H9 (cell line): ENCODE results near the gene CCDC40. TPM values are rescaled to one million over a fixed set of nuclear protein-coding genes. Genes with fewer than 3 reads are reported as not detected.

Source experiments
- DNase-seq: peaks from one replicate; pipeline ENCODE4 v3.0.0-alpha.2; 2017
- H2AFZ ChIP-seq: one replicate; pipeline ENCODE4 v1.6.1; 2013; ENCODE audit warnings: mild to moderate bottlenecking, low read length, control low read depth, moderate library complexity
- H2AK5ac ChIP-seq: 2 replicates; pipeline ENCODE4 v1.6.1; 2013; ENCODE audit warnings: low read length, control low read depth, mixed read lengths; ENCODE audit not compliant: insufficient read length
- H2BK120ac ChIP-seq: one replicate; pipeline ENCODE4 v1.6.1; 2013; ENCODE audit warnings: low read depth, mild to moderate bottlenecking, low read length, control low read depth, inconsistent platforms; ENCODE audit not compliant: poor library complexity, severe bottlenecking
- H2BK12ac ChIP-seq: 2 replicates; pipeline ENCODE4 v1.6.1; 2013; ENCODE audit warnings: low read length, control low read depth, mixed read lengths, low read depth; ENCODE audit not compliant: insufficient read length
- H2BK15ac ChIP-seq: 2 replicates; pipeline ENCODE4 v1.6.1; 2013; ENCODE audit warnings: low read depth, low read length, control low read depth
- H2BK20ac ChIP-seq: one replicate; pipeline ENCODE4 v1.6.1; 2013; ENCODE audit warnings: low read depth, mild to moderate bottlenecking, low read length, control low read depth, inconsistent platforms; ENCODE audit not compliant: poor library complexity, severe bottlenecking
- H2BK5ac ChIP-seq: 2 replicates; pipeline ENCODE4 v1.6.1; 2013; ENCODE audit warnings: low read length, control low read depth, mixed read lengths; ENCODE audit not compliant: insufficient read length
- H3K14ac ChIP-seq: 2 replicates; pipeline ENCODE4 v1.6.1; 2013; ENCODE audit warnings: low read length, control low read depth; ENCODE audit not compliant: insufficient read depth
- H3K18ac ChIP-seq: 2 replicates; pipeline ENCODE4 v1.6.1; 2013; ENCODE audit warnings: low read depth, mild to moderate bottlenecking, mixed read lengths, low read length, control low read depth; ENCODE audit not compliant: insufficient read length
- H3K23ac ChIP-seq: 2 replicates; pipeline ENCODE4 v1.6.1; 2013; ENCODE audit warnings: low read length, control low read depth, mixed read lengths, low read depth; ENCODE audit not compliant: insufficient read length
- H3K23me2 ChIP-seq: 2 replicates; pipeline ENCODE4 v1.6.1; 2013; ENCODE audit warnings: low read depth, mild to moderate bottlenecking, mixed read lengths, low read length, control low read depth; ENCODE audit not compliant: insufficient read length, poor library complexity, severe bottlenecking
- H3K27ac ChIP-seq: 2 replicates; pipeline ENCODE4 v1.5.1; 2013; ENCODE audit warnings: low read length, control low read depth, mixed read lengths, low read depth; ENCODE audit not compliant: insufficient read length
- H3K27me3 ChIP-seq: 2 replicates; pipeline ENCODE4 v1.6.1; 2013; ENCODE audit warnings: low read length, control low read depth, inconsistent platforms; ENCODE audit not compliant: insufficient read depth
- H3K4ac ChIP-seq: 2 replicates; pipeline ENCODE4 v1.6.1; 2013; ENCODE audit warnings: low read depth, mild to moderate bottlenecking, control low read depth, inconsistent platforms, low read length, moderate library complexity
- H3K4me1 ChIP-seq: 2 replicates; pipeline ENCODE4 v1.6.1; 2013; ENCODE audit warnings: low read length, control low read depth, inconsistent platforms; ENCODE audit not compliant: insufficient read depth
- H3K4me2 ChIP-seq: 2 replicates; pipeline ENCODE4 v1.6.1; 2013; ENCODE audit warnings: low read length, control low read depth, mixed read lengths; ENCODE audit not compliant: insufficient read length, insufficient read depth
- H3K56ac ChIP-seq: 2 replicates; pipeline ENCODE4 v1.6.1; 2013; ENCODE audit warnings: low read depth, mild to moderate bottlenecking, mixed read lengths, low read length, control low read depth; ENCODE audit not compliant: insufficient read length
- H3K79me1 ChIP-seq: 2 replicates; pipeline ENCODE4 v1.6.1; 2013; ENCODE audit warnings: low read depth, mild to moderate bottlenecking, moderate library complexity, low read length, control low read depth, inconsistent platforms; ENCODE audit not compliant: insufficient read depth, poor library complexity, severe bottlenecking
- H3K79me2 ChIP-seq: 2 replicates; pipeline ENCODE4 v1.6.1; 2013; ENCODE audit warnings: low read length, control low read depth, inconsistent platforms; ENCODE audit not compliant: insufficient read depth
- H3K9ac ChIP-seq: 2 replicates; pipeline ENCODE4 v1.6.1; 2013; ENCODE audit warnings: low read length, control low read depth, mixed read lengths; ENCODE audit not compliant: insufficient read length; ENCODE audit errors: extremely low read depth
- H3K9me3 ChIP-seq: one replicate; pipeline ENCODE4 v1.6.1; 2013; ENCODE audit warnings: low read depth, low read length, inconsistent platforms; ENCODE audit not compliant: control insufficient read depth
- H3T11ph ChIP-seq: one replicate; pipeline ENCODE4 v1.6.1; 2013; ENCODE audit warnings: mild to moderate bottlenecking, low read length, control low read depth, inconsistent platforms
- H4K20me1 ChIP-seq: one replicate; pipeline ENCODE4 v1.6.1; 2013; ENCODE audit not compliant: control insufficient read depth, insufficient read length, insufficient read depth
- H4K5ac ChIP-seq: 2 replicates; pipeline ENCODE4 v1.6.1; 2013; ENCODE audit warnings: low read depth, mild to moderate bottlenecking, mixed read lengths, low read length, control low read depth; ENCODE audit not compliant: insufficient read length
- H4K8ac ChIP-seq: replicated peaks from 2 replicates; pipeline ENCODE4 v1.6.1; 2013; ENCODE audit warnings: low read length, control low read depth, mixed read lengths, low read depth; ENCODE audit not compliant: insufficient read length
- H4K91ac ChIP-seq: 2 replicates; pipeline ENCODE4 v1.6.1; 2013; ENCODE audit warnings: low read depth, mild to moderate bottlenecking, moderate library complexity, mixed read lengths, low read length, control low read depth; ENCODE audit not compliant: insufficient read length
- H3K27ac Mint-ChIP-seq, 3 experiments: 2 replicates in 2 of 3; 3 replicates in 1 of 3; pipeline ENCODE4 v1.8.0; 2020 to 2021; ENCODE audit warnings: mixed read lengths in 3 of 3, mild to moderate bottlenecking in 1 of 3, moderate library complexity in 1 of 3
- H3K27me3 Mint-ChIP-seq: 2 replicates; pipeline ENCODE4 v1.8.0; 2021; ENCODE audit warnings: low read depth, mild to moderate bottlenecking, moderate library complexity, mixed read lengths
- H3K36me3 Mint-ChIP-seq, 3 experiments: 2 replicates in 2 of 3; 3 replicates in 1 of 3; pipeline ENCODE4 v1.8.0; 2020 to 2021; ENCODE audit warnings: low read depth in 3 of 3, mixed read lengths in 3 of 3; ENCODE audit not compliant: insufficient read depth in 1 of 3
- H3K4me1 Mint-ChIP-seq, 2 experiments: 2 replicates each; pipeline ENCODE4 v1.8.0; 2020; ENCODE audit warnings: mixed read lengths in 2 of 2
- H3K4me3 Mint-ChIP-seq, 2 experiments: 2 replicates in 1 of 2; 3 replicates in 1 of 2; pipeline ENCODE4 v1.8.0; 2020 to 2021; ENCODE audit warnings: mild to moderate bottlenecking in 2 of 2, mixed read lengths in 2 of 2, moderate library complexity in 1 of 2
- H3K9me3 Mint-ChIP-seq, 2 experiments: 2 replicates in 1 of 2; 3 replicates in 1 of 2; pipeline ENCODE4 v1.8.0; 2020; ENCODE audit warnings: mild to moderate bottlenecking in 2 of 2, mixed read lengths in 2 of 2, moderate library complexity in 1 of 2
- CTCF ChIP-seq: fragments of 200-600 bp; sonication (generic); conservative IDR thresholded peaks from 3 replicates; pipeline ENCODE4 v1.8.0; 2021; ENCODE audit warnings: antibody characterized with exemption, mild to moderate bottlenecking
- WGBS: extraction: QIAGEN DNeasy Blood & Tissue Kit; methylation state at CpG from one replicate; pipeline ENCODE4 v1.1.7; 2013; ENCODE audit warnings: missing lambda C conversion rate, low lambda C conversion rate, mixed read lengths; ENCODE audit not compliant: insufficient read length; ENCODE audit errors: extremely low coverage; 5-methylcytosine and 5-hydroxymethylcytosine counted together
- total RNA-seq: library from RNA; stranded (reverse); gene quantifications from 2 replicates; pipeline ENCODE4 v1.2.1, GENCODE V29; 2021

Gene CCDC40
- total RNA-seq, 1 experiment from 2014 or later = 8.9 TPM

GRCh38 chr17:80086081-80086480 lies 49.6 kb downstream of the CCDC40 start:
- Histone ChIP-seq H3K79me2 (no peaks in the 10 kb centered on the region), H4K5ac (no peak overlapping the region)

More at GRCh38 chr17:80086081-80086480, 49.6 kb downstream of the CCDC40 start:
- H3K56ac ChIP-seq = no peak overlapping the region
- no peaks in the 10 kb centered on the region for H3K9me3 ChIP-seq
- H3K18ac ChIP-seq = no peak overlapping the region
- H3K4me1 ChIP-seq = no peaks in the 10 kb centered on the region
- H3K27ac ChIP-seq = no peak overlapping the region
- H3K23ac ChIP-seq = no peak overlapping the region
- H3K4me2 ChIP-seq = no peak overlapping the region
- no peak overlapping the region for H3K4ac ChIP-seq
- H4K20me1 ChIP-seq = no peaks in the 10 kb centered on the region
- H3K27me3 Mint-ChIP-seq = peaks cover 6% of the 10 kb centered on the region
- peaks cover 0 to 5% (median 0%) of the 10 kb centered on the region in 3 experiments; a peak in 1 of 7 replicates for H3K36me3 Mint-ChIP-seq
- H3K4me1 Mint-ChIP-seq = peaks cover 2 to 5% of the 10 kb centered on the region in 2 experiments; a peak in 3 of 4 replicates
- no peaks in the 10 kb centered on the region; a peak in 1 of 5 replicates for H3K9me3 Mint-ChIP-seq
- H3K9ac ChIP-seq = no peak overlapping the region
- H4K91ac ChIP-seq = no peak overlapping the region
- no peak overlapping the region for H3K14ac ChIP-seq
- H3K27me3 ChIP-seq = no peaks in the 10 kb centered on the region
- no peak overlapping the region for H3T11ph ChIP-seq
- H2BK20ac ChIP-seq = no peak overlapping the region
- H2BK120ac ChIP-seq = no peak overlapping the region
- TF ChIP-seq CTCF = no peak
- no peak overlapping the region for H2BK15ac ChIP-seq
- DNase-seq = no peak
- no peak overlapping the region for H3K27ac Mint-ChIP-seq
- H2BK5ac ChIP-seq = no peak overlapping the region
- H3K23me2 ChIP-seq = no peaks in the 10 kb centered on the region
- H2AFZ ChIP-seq = no peak overlapping the region
- H3K79me1 ChIP-seq = no peaks in the 10 kb centered on the region
- H3K4me3 Mint-ChIP-seq = no peak overlapping the region
- no peak overlapping the region for H2AK5ac ChIP-seq
- no peak overlapping the region for H4K8ac ChIP-seq
- WGBS = no CpG with 5 or more reads among the region's 17 CpGs
- no peak overlapping the region for H2BK12ac ChIP-seq
